ENCODE measurements around the gene RAPGEF1.

The RAPGEF1 gene

GRCh38 chr9:131641618-131642495 is 98.0 kb downstream of the RAPGEF1 start:
- no peak overlapping the region for H3K4me3 ChIP-seq (ENCODE audit: low read depth, low read length)
- no peak for TF ChIP-seq CTCF (IDR thresholded peaks at IDR 0.05; ENCODE audit: borderline replicate concordance, insufficient read depth, low read depth, low read length)

GRCh38 chr9:131640438-131641137 is 99.3 kb downstream of the RAPGEF1 start:
- no peak for TF ChIP-seq CTCF (IDR thresholded peaks at IDR 0.05; ENCODE audit: borderline replicate concordance, insufficient read depth, low read depth, low read length)
- no peak overlapping the region for H3K4me3 ChIP-seq (ENCODE audit: low read depth, low read length)

GRCh38 chr9:131639769-131640437 is 100.0 kb downstream of the RAPGEF1 start:
- H3K4me3 ChIP-seq (ENCODE audit: low read depth, low read length), result no peak overlapping the region
- TF ChIP-seq CTCF (IDR thresholded peaks at IDR 0.05; ENCODE audit: borderline replicate concordance, insufficient read depth, low read depth, low read length), result no peak

GRCh38 chr9:131636593-131636992 is 103.3 kb downstream of the RAPGEF1 start:
- no peak overlapping the region for H3K4me3 ChIP-seq (ENCODE audit: low read depth, low read length)
- TF ChIP-seq CTCF (IDR thresholded peaks at IDR 0.05; ENCODE audit: borderline replicate concordance, insufficient read depth, low read depth, low read length), result no peak

- no peak for TF ChIP-seq CTCF (IDR thresholded peaks at IDR 0.05; ENCODE audit: borderline replicate concordance, insufficient read depth, low read depth, low read length)
- H3K4me3 ChIP-seq (ENCODE audit: low read depth, low read length), result no peak overlapping the region
These were observed 104.0 kb downstream of the RAPGEF1 start for GRCh38 chr9:131635892-131636291.

- no peak overlapping the region for H3K4me3 ChIP-seq (ENCODE audit: low read depth, low read length)
- no peak for TF ChIP-seq CTCF (IDR thresholded peaks at IDR 0.05; ENCODE audit: borderline replicate concordance, insufficient read depth, low read depth, low read length)
These were observed 104.6 kb downstream of the RAPGEF1 start for GRCh38 chr9:131635285-131635684.
